GM12878 (cell line): ENCODE measurements around the gene PLP2. TPM values are rescaled to one million over a fixed set of nuclear protein-coding genes. Genes with fewer than 3 reads are reported as not detected.

Experiments
- ATAC-seq: fragments of 200-7000 bp; cut with Tn5 transposase; 3 replicates; pipeline ENCODE4 v1.9.1; 2020; ENCODE audit warnings: mild to moderate bottlenecking, moderate library complexity
- BruUV-seq: library from RNA; stranded (reverse); fragments of 400-500 nt; replicated peaks from 2 replicates; lab custom pipeline; 2021; lab: Mats Ljungman, UMichigan
- CTCF ChIA-PET: fragments of 300-600 bp; sonication (Branson Sonifier 250); formaldehyde crosslinking; extraction: SDS; loops from one replicate; lab custom pipeline; 2021; ENCODE audit warnings: inconsistent platforms; lab: Yijun Ruan, JAX
- POLR2A ChIA-PET: fragments of 350-600 bp; formaldehyde crosslinking; extraction: SDS; loops from one replicate; lab custom pipeline; 2021; ENCODE audit warnings: inconsistent platforms; lab: Charles Lee
- RAD21 ChIA-PET: fragments of 300-600 bp; sonication (Branson Sonifier 250); formaldehyde crosslinking; loops from one replicate; lab custom pipeline; 2023; ENCODE audit warnings: antibody characterized with exemption; ENCODE audit not compliant: unreplicated experiment; lab: Charles Lee
- SMC1A ChIA-PET: fragments of 300-600 bp; sonication (Branson Sonifier 250); formaldehyde crosslinking; loops from one replicate; lab custom pipeline; 2023; ENCODE audit not compliant: unreplicated experiment, uncharacterized antibody; lab: Charles Lee
- DNase-seq: peaks from one replicate; pipeline ENCODE4 v3.0.0-alpha.2; 2011; ENCODE audit warnings: low read depth, low spot score
- FAIRE-seq: peaks from 3 replicates; lab custom pipeline; 2011; peaks lifted over from hg19 to GRCh38; lab: Jason Lieb, UNC
- H2AFZ ChIP-seq: 2 replicates; pipeline ENCODE4 v1.6.0; 2011; ENCODE audit warnings: low read depth, low read length, control low read depth; ENCODE audit not compliant: control insufficient read depth
- H3K27ac ChIP-seq: 2 replicates; pipeline ENCODE4 v1.5.1; 2011; ENCODE audit warnings: control low read depth; ENCODE audit not compliant: control insufficient read depth, insufficient read depth
- H3K27me3 ChIP-seq, 2 experiments: replicated peaks in 1 of 2; 2 replicates each; pipeline versions ENCODE4 v1.6.0 to v1.6.1; 2011; ENCODE audit warnings: low read length in 1 of 2; ENCODE audit not compliant: control insufficient read depth in 2 of 2, insufficient read depth in 2 of 2
- H3K36me3 ChIP-seq, 2 experiments: 2 replicates each; pipeline ENCODE4 v1.5.1; 2011; ENCODE audit warnings: low read length in 1 of 2; ENCODE audit not compliant: control insufficient read depth in 2 of 2, insufficient read depth in 2 of 2
- H3K4me1 ChIP-seq: 2 replicates; pipeline ENCODE4 v1.6.1; 2011; ENCODE audit warnings: mild to moderate bottlenecking, low read length, moderate library complexity, mixed read lengths; ENCODE audit not compliant: control insufficient read depth, insufficient read depth
- H3K4me2 ChIP-seq: 2 replicates; pipeline ENCODE4 v1.6.0; 2011; ENCODE audit warnings: control low read depth; ENCODE audit not compliant: control insufficient read depth, insufficient read depth
- H3K4me3 ChIP-seq: fragments of 200-600 bp; sonication (generic); 2 replicates; pipeline ENCODE4 v1.5.1; 2016
- H3K79me2 ChIP-seq: 2 replicates; pipeline ENCODE4 v1.6.0; 2011; ENCODE audit warnings: low read length; ENCODE audit not compliant: control insufficient read depth, insufficient read depth
- H3K9ac ChIP-seq: 2 replicates; pipeline ENCODE4 v1.8.0; 2011; ENCODE audit warnings: low read length, control low read depth, mixed read lengths; ENCODE audit not compliant: control insufficient read depth, insufficient read depth
- H3K9me3 ChIP-seq: replicated peaks from 3 replicates; pipeline ENCODE4 v1.5.1; 2011; ENCODE audit warnings: mild to moderate bottlenecking, low read length; ENCODE audit not compliant: control insufficient read depth, insufficient read depth
- H4K20me1 ChIP-seq: 2 replicates; pipeline ENCODE4 v1.6.0; 2011; ENCODE audit not compliant: control insufficient read depth, insufficient read depth
- CREB1 ChIP-seq: IDR thresholded peaks from 2 replicates; pipeline ENCODE4 v1.6.1; 2012; ENCODE audit warnings: low read depth, mild to moderate bottlenecking, inconsistent platforms
- EED ChIP-seq: sonication (generic); IDR thresholded peaks from 2 replicates; pipeline ENCODE4 v1.6.1; 2016; ENCODE audit warnings: antibody characterized with exemption, low read depth
- HDAC6 ChIP-seq: fragments of 200-600 bp; sonication (generic); IDR thresholded peaks from one replicate; pipeline ENCODE4 v1.8.0; 2017; ENCODE audit warnings: antibody characterized with exemption; ENCODE audit not compliant: unreplicated experiment
- JUNB ChIP-seq: IDR thresholded peaks from 2 replicates; pipeline ENCODE4 v1.6.1; 2016; ENCODE audit warnings: antibody characterized with exemption, mild to moderate bottlenecking
- NFXL1 ChIP-seq: fragments of 450-650 bp; IDR thresholded peaks from 2 replicates; pipeline ENCODE4 v1.6.1; 2017; ENCODE audit warnings: antibody characterized with exemption, mild to moderate bottlenecking, borderline replicate concordance
- WGBS: methylation state at CpG from one replicate; pipeline ENCODE4 v1.1.6; 2016; ENCODE audit warnings: low lambda C conversion rate; ENCODE audit not compliant: insufficient replicate concordance, insufficient coverage; ENCODE audit errors: missing lambda C conversion rate; 5-methylcytosine and 5-hydroxymethylcytosine counted together
- in situ Hi-C: fragments of 300-500 bp; cut with MboI; formaldehyde crosslinking; loops from 9 replicates; pipeline ENCODE4 v1.14.3; 2018; ENCODE audit warnings: mixed read lengths
- intact Hi-C: fragments of 100-400 bp; cut with micrococcal nuclease; formaldehyde crosslinking; loops from one replicate; pipeline ENCODE4 v1.14.2; 2022; ENCODE audit not compliant: unreplicated experiment
- polyA plus RNA-seq, 11 experiments: library from polyadenylated mRNA; depleted of rRNA in 4 of 11; unstranded in 6 of 11; stranded (reverse) in 5 of 11; fragments of >200 nt; fragmentation: Nextera tagmentation in 4 of 11; fragmentation: Illumina TruSeq in 1 of 11; extraction: Ambion mirVana in 4 of 11; extraction: Trizol in 1 of 11; gene quantifications; 1 replicate in 1 of 11; 2 replicates in 10 of 11; pipeline versions ENCODE4 v1.2.1 to v1.2.3, GENCODE V29; 2011 to 2016; ENCODE audit warnings: inconsistent platforms in 2 of 11, missing spikeins in 2 of 11, low read depth in 1 of 11
- total RNA-seq, 4 experiments: library from RNA; depleted of rRNA in 3 of 4; stranded (reverse); fragments of >200 nt in 3 of 4; fragmentation: Illumina TruSeq in 1 of 4; extraction: Trizol in 1 of 4; gene quantifications; 2 replicates each; pipeline versions ENCODE4 v1.2.1 to v1.2.3, GENCODE V29; 2013 to 2021
- TF ChIP-seq, protein P1 (sequence below): fragments of 450-650 bp; IDR thresholded peaks from 2 replicates; pipeline ENCODE4 v1.6.1; 2017; ENCODE audit warnings: mild to moderate bottlenecking, low read depth, inconsistent platforms; ENCODE audit not compliant: poor library complexity, severe bottlenecking
- TF ChIP-seq, protein P2 (sequence below): IDR thresholded peaks from 2 replicates; pipeline ENCODE4 v1.6.1; 2012; ENCODE audit warnings: low read depth, low read length, improper control_type of control experiment
- TF ChIP-seq, protein P3 (sequence below), 3 experiments: IDR thresholded peaks in 2 of 3; conservative IDR thresholded peaks in 1 of 3; 2 replicates each; pipeline ENCODE4 v1.5.1; 2011; ENCODE audit warnings: low read depth in 3 of 3, low read length in 3 of 3, mild to moderate bottlenecking in 3 of 3, control low read depth in 2 of 3, moderate library complexity in 2 of 3, inconsistent platforms in 1 of 3, mixed read lengths in 1 of 3; ENCODE audit not compliant: control insufficient read depth in 2 of 3, insufficient read depth in 1 of 3; ENCODE audit errors: extremely low read depth in 1 of 3

The PLP2 gene
- total and polyA plus RNA-seq, 10 of the 15 experiments (the other 5 are each of a cell fraction or from before 2014, with no cell fraction given) = 56.6 to 177 (median 99.3) TPM

DNA sequence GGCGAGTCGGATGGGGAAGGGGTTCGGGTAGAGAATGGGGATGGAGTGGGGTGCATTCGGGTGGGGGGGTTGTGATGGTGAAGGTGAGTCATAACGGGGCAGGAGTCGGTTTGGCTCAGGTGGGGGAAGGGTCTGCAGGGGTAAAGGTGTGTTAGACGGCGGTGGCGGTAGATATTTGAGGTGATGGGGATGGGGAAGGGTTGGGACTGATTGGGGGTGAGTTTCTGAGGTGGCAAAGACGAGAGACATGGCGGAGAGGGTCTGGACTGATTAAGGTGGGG lies 27.6 kb downstream of the PLP2 start (continued):
- TF ChIP-seq, protein P1, sequence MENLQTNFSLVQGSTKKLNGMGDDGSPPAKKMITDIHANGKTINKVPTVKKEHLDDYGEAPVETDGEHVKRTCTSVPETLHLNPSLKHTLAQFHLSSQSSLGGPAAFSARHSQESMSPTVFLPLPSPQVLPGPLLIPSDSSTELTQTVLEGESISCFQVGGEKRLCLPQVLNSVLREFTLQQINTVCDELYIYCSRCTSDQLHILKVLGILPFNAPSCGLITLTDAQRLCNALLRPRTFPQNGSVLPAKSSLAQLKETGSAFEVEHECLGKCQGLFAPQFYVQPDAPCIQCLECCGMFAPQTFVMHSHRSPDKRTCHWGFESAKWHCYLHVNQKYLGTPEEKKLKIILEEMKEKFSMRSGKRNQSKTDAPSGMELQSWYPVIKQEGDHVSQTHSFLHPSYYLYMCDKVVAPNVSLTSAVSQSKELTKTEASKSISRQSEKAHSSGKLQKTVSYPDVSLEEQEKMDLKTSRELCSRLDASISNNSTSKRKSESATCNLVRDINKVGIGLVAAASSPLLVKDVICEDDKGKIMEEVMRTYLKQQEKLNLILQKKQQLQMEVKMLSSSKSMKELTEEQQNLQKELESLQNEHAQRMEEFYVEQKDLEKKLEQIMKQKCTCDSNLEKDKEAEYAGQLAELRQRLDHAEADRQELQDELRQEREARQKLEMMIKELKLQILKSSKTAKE = no peak
- no peak for TF ChIP-seq HDAC6

DNA sequence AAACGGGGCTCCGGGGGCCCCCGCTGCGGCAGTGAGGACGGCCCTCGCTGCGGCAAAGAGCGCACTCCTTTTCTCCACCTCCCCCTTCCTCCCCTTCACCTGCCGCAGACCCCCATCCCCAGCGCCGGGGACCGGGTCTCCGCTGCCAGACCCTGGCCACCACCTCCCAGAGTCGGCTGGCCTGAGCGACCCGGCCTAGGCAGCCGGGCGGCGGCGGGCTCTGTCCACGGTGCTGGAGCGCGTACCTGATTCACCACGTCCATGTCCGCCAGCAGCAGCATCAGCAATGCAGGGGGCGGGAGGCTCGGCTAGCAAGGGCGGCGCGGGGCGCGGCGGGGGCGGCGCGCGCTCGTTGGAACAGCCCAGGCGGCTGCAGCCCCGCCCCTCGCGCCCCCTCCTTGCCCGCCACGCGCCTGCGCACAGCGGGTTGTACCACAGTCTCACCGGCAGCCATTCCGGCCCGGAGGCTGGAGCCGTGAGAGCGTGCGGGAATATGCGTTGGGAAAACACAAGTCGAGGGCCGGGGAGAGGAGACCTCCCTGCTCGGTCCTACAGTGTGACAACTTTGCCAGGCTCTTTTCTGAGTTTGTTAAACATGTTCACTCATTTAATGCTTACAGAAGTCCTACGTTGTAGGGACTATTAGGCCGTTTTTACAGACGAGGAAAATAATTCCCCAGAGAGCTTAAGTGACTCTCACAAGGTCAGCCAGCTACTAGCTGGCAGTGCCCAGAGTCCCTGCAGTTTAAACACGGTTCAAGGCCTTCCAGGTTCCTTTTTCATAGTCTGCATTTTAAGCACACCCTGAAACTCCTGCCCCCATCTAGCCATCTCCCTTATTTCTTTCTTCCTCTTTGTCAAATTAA lies 28.4 kb downstream of the PLP2 start, which contains the start of gene SYP:
TSS of gene SYP (minus strand) at position 288 of the 866 bp plus-strand sequence. CDS start at position 281, 7 bp downstream.
- Histone ChIP-seq H3K4me1 (no peaks in the 10 kb centered on the region), H4K20me1 (no peaks in the 10 kb centered on the region), H3K9ac (peak within 1 kb of the TSS; percentile 38; the same call in 1 of the 2 replicates), H2AFZ (peak within 1 kb of the TSS; percentile 84), H3K9me3 (no peaks in the 10 kb centered on the region), H3K79me2 (no peaks in the 10 kb centered on the region), H3K27me3 (no peaks in the 10 kb centered on the region), H3K4me2 (peak within 1 kb of the TSS; percentile 81), H3K4me3 (no peak within 1 kb of the TSS), H3K36me3 (no peaks in the 10 kb centered on the region), H3K27ac (peak within 1 kb of the TSS; percentile 24; the same call in 1 of the 2 replicates)
- FAIRE-seq (no peak), ATAC-seq (peak; percentile 99), DNase-seq (no peak)
- TSS peak; percentile 71 for BruUV-seq
- 27% methylated on average over 46 of the region's 61 CpGs for WGBS
- ChIA-PET CTCF (interaction anchor here (0.6 kb wide), 1 partner anchor 37 kb away, joined by 4 read pairs; no protein-coding TSS in a partner anchor), SMC1A (interaction anchor here (1.6 kb wide), 1 partner anchor 9 kb away, joined by 7 read pairs; no protein-coding TSS in a partner anchor), POLR2A (interaction anchor here (0.8 to 1.2 kb wide), 2 partner anchors 10 to 69 kb away, joined by 3 to 4 read pairs; no protein-coding TSS in a partner anchor), RAD21 (interaction anchor here (0.8 to 1.2 kb wide), 2 partner anchors 9 to 1367 kb away, joined by 3 read pairs; no protein-coding TSS in a partner anchor)
- in situ Hi-C loops (no loop called here), intact Hi-C loops (no loop called here)
- TF ChIP-seq, protein P1 = no peak
- TF ChIP-seq EED = no peak
- no peak; the same call in 1 of the 2 replicates for TF ChIP-seq CREB1
- TF ChIP-seq, protein P2, sequence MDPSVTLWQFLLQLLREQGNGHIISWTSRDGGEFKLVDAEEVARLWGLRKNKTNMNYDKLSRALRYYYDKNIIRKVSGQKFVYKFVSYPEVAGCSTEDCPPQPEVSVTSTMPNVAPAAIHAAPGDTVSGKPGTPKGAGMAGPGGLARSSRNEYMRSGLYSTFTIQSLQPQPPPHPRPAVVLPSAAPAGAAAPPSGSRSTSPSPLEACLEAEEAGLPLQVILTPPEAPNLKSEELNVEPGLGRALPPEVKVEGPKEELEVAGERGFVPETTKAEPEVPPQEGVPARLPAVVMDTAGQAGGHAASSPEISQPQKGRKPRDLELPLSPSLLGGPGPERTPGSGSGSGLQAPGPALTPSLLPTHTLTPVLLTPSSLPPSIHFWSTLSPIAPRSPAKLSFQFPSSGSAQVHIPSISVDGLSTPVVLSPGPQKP = no peak
- no peak for TF ChIP-seq NFXL1
- no peak for TF ChIP-seq JUNB
- TF ChIP-seq, protein P3, sequence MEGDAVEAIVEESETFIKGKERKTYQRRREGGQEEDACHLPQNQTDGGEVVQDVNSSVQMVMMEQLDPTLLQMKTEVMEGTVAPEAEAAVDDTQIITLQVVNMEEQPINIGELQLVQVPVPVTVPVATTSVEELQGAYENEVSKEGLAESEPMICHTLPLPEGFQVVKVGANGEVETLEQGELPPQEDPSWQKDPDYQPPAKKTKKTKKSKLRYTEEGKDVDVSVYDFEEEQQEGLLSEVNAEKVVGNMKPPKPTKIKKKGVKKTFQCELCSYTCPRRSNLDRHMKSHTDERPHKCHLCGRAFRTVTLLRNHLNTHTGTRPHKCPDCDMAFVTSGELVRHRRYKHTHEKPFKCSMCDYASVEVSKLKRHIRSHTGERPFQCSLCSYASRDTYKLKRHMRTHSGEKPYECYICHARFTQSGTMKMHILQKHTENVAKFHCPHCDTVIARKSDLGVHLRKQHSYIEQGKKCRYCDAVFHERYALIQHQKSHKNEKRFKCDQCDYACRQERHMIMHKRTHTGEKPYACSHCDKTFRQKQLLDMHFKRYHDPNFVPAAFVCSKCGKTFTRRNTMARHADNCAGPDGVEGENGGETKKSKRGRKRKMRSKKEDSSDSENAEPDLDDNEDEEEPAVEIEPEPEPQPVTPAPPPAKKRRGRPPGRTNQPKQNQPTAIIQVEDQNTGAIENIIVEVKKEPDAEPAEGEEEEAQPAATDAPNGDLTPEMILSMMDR (IDR thresholded peaks at IDR 0.05 in 2 of 3, conservative IDR thresholded peaks at IDR 0.05 in 1 of 3; ENCODE audit: control insufficient read depth in 2 of 3, extremely low read depth in 1 of 3, insufficient read depth in 1 of 3, low read depth in 3 of 3, low read length in 3 of 3) = no peak
